ENCODE measurements around the gene IWS1.
A peak's percentile ranks its signal among the peaks of the same experiment; 100 is the strongest.
"Not testable (repeated sequence)": the region's sequence is repeated elsewhere in the genome, so short reads cannot be mapped to it uniquely, and the experiment has no call there.

The IWS1 gene

GRCh38 chr2:127525691-127526131 is 578 bp downstream of the IWS1 start:
- Histone ChIP-seq H3K4me1 (ENCODE audit: control insufficient read depth in 1 of 2, insufficient read depth in 1 of 2, low read depth in 1 of 2, low read length in 1 of 2) (peaks cover 16 to 24% of the 10 kb centered on the region in 2 experiments), H3K4me3 (ENCODE audit: low read depth in 1 of 2, low read length in 1 of 2) (peak overlapping the region; percentile 76 to 95), H3K9me3 (no peaks in the 10 kb centered on the region), H3K27ac (peak overlapping the region; percentile 87), H3K27me3 (no peaks in the 10 kb centered on the region), H3K36me3 (peaks cover 24% of the 10 kb centered on the region)
- TF ChIP-seq CTCF (IDR thresholded peaks at IDR 0.05): no peak

GRCh38 chr2:127524198-127524834 is 2.0 kb downstream of the IWS1 start:
- Histone ChIP-seq H3K36me3 (peaks cover 34% of the 10 kb centered on the region), H3K4me1 (ENCODE audit: control insufficient read depth in 1 of 2, insufficient read depth in 1 of 2, low read depth in 1 of 2, low read length in 1 of 2) (peaks cover 16 to 24% of the 10 kb centered on the region in 2 experiments), H3K27ac (peak overlapping the region; percentile 87), H3K4me3 (ENCODE audit: low read depth in 1 of 2, low read length in 1 of 2) (peak overlapping the region in 1 of 2 experiments; percentile 76)
- not testable (repeated sequence) for H3K9me3 ChIP-seq, H3K27me3 ChIP-seq

GRCh38 chr2:127523269-127523939 is 2.9 kb downstream of the IWS1 start:
- Histone ChIP-seq H3K4me1 (ENCODE audit: control insufficient read depth in 1 of 2, insufficient read depth in 1 of 2, low read depth in 1 of 2, low read length in 1 of 2) (peaks cover 16 to 24% of the 10 kb centered on the region in 2 experiments), H3K4me3 (ENCODE audit: low read depth in 1 of 2, low read length in 1 of 2) (no peak overlapping the region), H3K36me3 (peaks cover 34% of the 10 kb centered on the region), H3K9me3 (no peaks in the 10 kb centered on the region), H3K27me3 (no peaks in the 10 kb centered on the region), H3K27ac (peak overlapping the region; percentile 17)
- no peak for TF ChIP-seq CTCF (IDR thresholded peaks at IDR 0.05)

- peaks cover 5 to 13% of the 10 kb centered on the region in 2 experiments for H3K4me1 ChIP-seq (ENCODE audit: control insufficient read depth in 1 of 2, insufficient read depth in 1 of 2, low read depth in 1 of 2, low read length in 1 of 2)
- no peaks in the 10 kb centered on the region for H3K27me3 ChIP-seq
- TF ChIP-seq CTCF (IDR thresholded peaks at IDR 0.05): no peak
- no peak overlapping the region for H3K4me3 ChIP-seq (ENCODE audit: low read depth in 1 of 2, low read length in 1 of 2)
- H3K9me3 ChIP-seq: no peaks in the 10 kb centered on the region
- peaks cover 51% of the 10 kb centered on the region for H3K36me3 ChIP-seq
- no peak overlapping the region for H3K27ac ChIP-seq
These were observed 5.9 kb downstream of the IWS1 start for GRCh38 chr2:127520424-127520823.

- H3K27ac ChIP-seq: no peak overlapping the region
- H3K4me3 ChIP-seq (ENCODE audit: low read depth in 1 of 2, low read length in 1 of 2): no peak overlapping the region
- no peaks in the 10 kb centered on the region for H3K9me3 ChIP-seq
- H3K27me3 ChIP-seq: no peaks in the 10 kb centered on the region
- peaks cover 52% of the 10 kb centered on the region for H3K36me3 ChIP-seq
- no peak for TF ChIP-seq CTCF (IDR thresholded peaks at IDR 0.05)
- peaks cover 0 to 7% of the 10 kb centered on the region in 2 experiments for H3K4me1 ChIP-seq (ENCODE audit: control insufficient read depth in 1 of 2, insufficient read depth in 1 of 2, low read depth in 1 of 2, low read length in 1 of 2)
These were observed 8.8 kb downstream of the IWS1 start for GRCh38 chr2:127517465-127517864.

Data from neutrophil (primary cell).